Measurements from ENCODE around the gene ANKLE1. TPM values are rescaled to one million over a fixed set of nuclear protein-coding genes. Genes with fewer than 3 reads are reported as not detected.

ANKLE1 gene
- total RNA-seq, 1 experiment from 2014 or later, result 9.1 TPM

DNA sequence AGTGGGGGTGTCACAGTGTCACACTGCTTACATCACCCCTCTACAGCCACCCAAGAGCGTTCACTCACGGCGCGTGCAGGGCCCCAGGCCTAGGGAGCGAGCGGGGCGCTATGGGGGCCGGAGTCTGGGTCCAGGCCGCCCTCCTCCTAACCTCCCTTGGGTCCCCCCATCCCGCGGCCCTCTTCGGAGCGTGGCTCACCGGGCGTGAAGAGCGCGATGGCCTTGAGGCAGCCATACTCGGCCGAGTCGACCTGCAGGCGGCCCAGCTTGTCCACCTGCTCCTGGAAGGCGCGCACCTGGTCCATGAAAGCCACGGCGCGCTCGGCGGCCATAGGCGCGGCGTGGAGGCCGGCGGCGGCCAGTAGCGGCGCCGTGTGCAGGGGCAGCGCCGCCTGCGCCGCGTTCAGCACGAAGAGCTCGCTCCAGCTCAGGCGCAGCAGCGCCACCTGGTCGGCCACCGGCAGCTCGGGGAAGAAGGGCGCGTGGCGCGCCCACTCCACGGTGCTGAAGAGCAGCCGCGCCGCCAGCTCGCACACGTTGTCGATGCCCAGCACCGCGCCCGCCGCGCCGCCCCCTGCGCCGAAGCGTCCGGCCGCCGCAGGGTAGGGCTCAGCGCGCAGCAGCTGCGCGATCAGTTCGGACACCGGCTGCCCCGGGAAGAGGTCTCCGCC, 46.3 kb upstream of the ANKLE1 start (continued):
- TF ChIP-seq ZNF396 (CRISPR knock-in tag; IDR thresholded peaks at IDR 0.05; ENCODE audit: borderline replicate concordance) (no peak), ZNF121 (CRISPR knock-in tag; IDR thresholded peaks at IDR 0.05) (no peak), JAZF1 (CRISPR knock-in tag; IDR thresholded peaks at IDR 0.05) (no peak), RELA (CRISPR knock-in tag; IDR thresholded peaks at IDR 0.05; ENCODE audit: borderline replicate concordance) (peak; percentile 76; the same call in 1 of the 2 replicates), ZNF423 (CRISPR knock-in tag; IDR thresholded peaks at IDR 0.05) (no peak), ZNF138 (CRISPR knock-in tag; conservative IDR thresholded peaks at IDR 0.05) (0 out of 2 replicates have a peak, but pooled peaks have one; percentile 42), ETV6 (CRISPR knock-in tag; IDR thresholded peaks at IDR 0.05) (peak; percentile 37; the same call in 1 of the 2 replicates), ATF1 (CRISPR knock-in tag; IDR thresholded peaks at IDR 0.05) (no peak), MXD4 (CRISPR knock-in tag; IDR thresholded peaks at IDR 0.05; ENCODE audit: borderline replicate concordance) (no peak), ELF4 (CRISPR knock-in tag; IDR thresholded peaks at IDR 0.05; ENCODE audit: low read depth) (no peak), SP1 (CRISPR knock-in tag; conservative IDR thresholded peaks at IDR 0.05) (peak; percentile 55), TCF7 (CRISPR knock-in tag; IDR thresholded peaks at IDR 0.05; ENCODE audit: low read depth) (0 out of 2 replicates have a peak, but pooled peaks have one; percentile 74), IRF2 (CRISPR knock-in tag; IDR thresholded peaks at IDR 0.05; ENCODE audit: borderline replicate concordance, low read depth) (peak; percentile 79; the same call in 1 of the 2 replicates), FOXP1 (CRISPR knock-in tag; IDR thresholded peaks at IDR 0.05; ENCODE audit: borderline replicate concordance) (peak; percentile 97), KAT7 (CRISPR knock-in tag; IDR thresholded peaks at IDR 0.05; ENCODE audit: borderline replicate concordance) (peak; percentile 85; the same call in 1 of the 2 replicates), TEAD1 (CRISPR knock-in tag; IDR thresholded peaks at IDR 0.05) (no peak), CREM (CRISPR knock-in tag; IDR thresholded peaks at IDR 0.05) (no peak), HMGA2 (CRISPR knock-in tag; IDR thresholded peaks at IDR 0.05) (no peak)
- TF ChIP-seq, protein P1, sequence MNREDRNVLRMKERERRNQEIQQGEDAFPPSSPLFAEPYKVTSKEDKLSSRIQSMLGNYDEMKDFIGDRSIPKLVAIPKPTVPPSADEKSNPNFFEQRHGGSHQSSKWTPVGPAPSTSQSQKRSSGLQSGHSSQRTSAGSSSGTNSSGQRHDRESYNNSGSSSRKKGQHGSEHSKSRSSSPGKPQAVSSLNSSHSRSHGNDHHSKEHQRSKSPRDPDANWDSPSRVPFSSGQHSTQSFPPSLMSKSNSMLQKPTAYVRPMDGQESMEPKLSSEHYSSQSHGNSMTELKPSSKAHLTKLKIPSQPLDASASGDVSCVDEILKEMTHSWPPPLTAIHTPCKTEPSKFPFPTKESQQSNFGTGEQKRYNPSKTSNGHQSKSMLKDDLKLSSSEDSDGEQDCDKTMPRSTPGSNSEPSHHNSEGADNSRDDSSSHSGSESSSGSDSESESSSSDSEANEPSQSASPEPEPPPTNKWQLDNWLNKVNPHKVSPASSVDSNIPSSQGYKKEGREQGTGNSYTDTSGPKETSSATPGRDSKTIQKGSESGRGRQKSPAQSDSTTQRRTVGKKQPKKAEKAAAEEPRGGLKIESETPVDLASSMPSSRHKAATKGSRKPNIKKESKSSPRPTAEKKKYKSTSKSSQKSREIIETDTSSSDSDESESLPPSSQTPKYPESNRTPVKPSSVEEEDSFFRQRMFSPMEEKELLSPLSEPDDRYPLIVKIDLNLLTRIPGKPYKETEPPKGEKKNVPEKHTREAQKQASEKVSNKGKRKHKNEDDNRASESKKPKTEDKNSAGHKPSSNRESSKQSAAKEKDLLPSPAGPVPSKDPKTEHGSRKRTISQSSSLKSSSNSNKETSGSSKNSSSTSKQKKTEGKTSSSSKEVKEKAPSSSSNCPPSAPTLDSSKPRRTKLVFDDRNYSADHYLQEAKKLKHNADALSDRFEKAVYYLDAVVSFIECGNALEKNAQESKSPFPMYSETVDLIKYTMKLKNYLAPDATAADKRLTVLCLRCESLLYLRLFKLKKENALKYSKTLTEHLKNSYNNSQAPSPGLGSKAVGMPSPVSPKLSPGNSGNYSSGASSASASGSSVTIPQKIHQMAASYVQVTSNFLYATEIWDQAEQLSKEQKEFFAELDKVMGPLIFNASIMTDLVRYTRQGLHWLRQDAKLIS (CRISPR knock-in tag; IDR thresholded peaks at IDR 0.05; ENCODE audit: borderline replicate concordance), result no peak
- TF ChIP-seq, protein P2, sequence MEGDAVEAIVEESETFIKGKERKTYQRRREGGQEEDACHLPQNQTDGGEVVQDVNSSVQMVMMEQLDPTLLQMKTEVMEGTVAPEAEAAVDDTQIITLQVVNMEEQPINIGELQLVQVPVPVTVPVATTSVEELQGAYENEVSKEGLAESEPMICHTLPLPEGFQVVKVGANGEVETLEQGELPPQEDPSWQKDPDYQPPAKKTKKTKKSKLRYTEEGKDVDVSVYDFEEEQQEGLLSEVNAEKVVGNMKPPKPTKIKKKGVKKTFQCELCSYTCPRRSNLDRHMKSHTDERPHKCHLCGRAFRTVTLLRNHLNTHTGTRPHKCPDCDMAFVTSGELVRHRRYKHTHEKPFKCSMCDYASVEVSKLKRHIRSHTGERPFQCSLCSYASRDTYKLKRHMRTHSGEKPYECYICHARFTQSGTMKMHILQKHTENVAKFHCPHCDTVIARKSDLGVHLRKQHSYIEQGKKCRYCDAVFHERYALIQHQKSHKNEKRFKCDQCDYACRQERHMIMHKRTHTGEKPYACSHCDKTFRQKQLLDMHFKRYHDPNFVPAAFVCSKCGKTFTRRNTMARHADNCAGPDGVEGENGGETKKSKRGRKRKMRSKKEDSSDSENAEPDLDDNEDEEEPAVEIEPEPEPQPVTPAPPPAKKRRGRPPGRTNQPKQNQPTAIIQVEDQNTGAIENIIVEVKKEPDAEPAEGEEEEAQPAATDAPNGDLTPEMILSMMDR (IDR thresholded peaks at IDR 0.05), result no peak
- TF ChIP-seq, protein P3, sequence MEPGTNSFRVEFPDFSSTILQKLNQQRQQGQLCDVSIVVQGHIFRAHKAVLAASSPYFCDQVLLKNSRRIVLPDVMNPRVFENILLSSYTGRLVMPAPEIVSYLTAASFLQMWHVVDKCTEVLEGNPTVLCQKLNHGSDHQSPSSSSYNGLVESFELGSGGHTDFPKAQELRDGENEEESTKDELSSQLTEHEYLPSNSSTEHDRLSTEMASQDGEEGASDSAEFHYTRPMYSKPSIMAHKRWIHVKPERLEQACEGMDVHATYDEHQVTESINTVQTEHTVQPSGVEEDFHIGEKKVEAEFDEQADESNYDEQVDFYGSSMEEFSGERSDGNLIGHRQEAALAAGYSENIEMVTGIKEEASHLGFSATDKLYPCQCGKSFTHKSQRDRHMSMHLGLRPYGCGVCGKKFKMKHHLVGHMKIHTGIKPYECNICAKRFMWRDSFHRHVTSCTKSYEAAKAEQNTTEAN (CRISPR knock-in tag; IDR thresholded peaks at IDR 0.05), result peak; percentile 82; the same call in 1 of the 2 replicates
- TF ChIP-seq, protein P4, sequence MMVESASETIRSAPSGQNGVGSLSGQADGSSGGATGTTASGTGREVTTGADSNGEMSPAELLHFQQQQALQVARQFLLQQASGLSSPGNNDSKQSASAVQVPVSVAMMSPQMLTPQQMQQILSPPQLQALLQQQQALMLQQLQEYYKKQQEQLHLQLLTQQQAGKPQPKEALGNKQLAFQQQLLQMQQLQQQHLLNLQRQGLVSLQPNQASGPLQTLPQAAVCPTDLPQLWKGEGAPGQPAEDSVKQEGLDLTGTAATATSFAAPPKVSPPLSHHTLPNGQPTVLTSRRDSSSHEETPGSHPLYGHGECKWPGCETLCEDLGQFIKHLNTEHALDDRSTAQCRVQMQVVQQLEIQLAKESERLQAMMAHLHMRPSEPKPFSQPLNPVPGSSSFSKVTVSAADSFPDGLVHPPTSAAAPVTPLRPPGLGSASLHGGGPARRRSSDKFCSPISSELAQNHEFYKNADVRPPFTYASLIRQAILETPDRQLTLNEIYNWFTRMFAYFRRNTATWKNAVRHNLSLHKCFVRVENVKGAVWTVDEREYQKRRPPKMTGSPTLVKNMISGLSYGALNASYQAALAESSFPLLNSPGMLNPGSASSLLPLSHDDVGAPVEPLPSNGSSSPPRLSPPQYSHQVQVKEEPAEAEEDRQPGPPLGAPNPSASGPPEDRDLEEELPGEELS (CRISPR knock-in tag; IDR thresholded peaks at IDR 0.05), result peak; percentile 57; the same call in 1 of the 2 replicates
- TF ChIP-seq, protein P5, sequence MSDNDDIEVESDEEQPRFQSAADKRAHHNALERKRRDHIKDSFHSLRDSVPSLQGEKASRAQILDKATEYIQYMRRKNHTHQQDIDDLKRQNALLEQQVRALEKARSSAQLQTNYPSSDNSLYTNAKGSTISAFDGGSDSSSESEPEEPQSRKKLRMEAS (CRISPR knock-in tag; IDR thresholded peaks at IDR 0.05), result peak; percentile 63; the same call in 1 of the 2 replicates
- TF ChIP-seq, protein P6, sequence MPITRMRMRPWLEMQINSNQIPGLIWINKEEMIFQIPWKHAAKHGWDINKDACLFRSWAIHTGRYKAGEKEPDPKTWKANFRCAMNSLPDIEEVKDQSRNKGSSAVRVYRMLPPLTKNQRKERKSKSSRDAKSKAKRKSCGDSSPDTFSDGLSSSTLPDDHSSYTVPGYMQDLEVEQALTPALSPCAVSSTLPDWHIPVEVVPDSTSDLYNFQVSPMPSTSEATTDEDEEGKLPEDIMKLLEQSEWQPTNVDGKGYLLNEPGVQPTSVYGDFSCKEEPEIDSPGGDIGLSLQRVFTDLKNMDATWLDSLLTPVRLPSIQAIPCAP (CRISPR knock-in tag; IDR thresholded peaks at IDR 0.05), result no peak
- TF ChIP-seq, protein P7, sequence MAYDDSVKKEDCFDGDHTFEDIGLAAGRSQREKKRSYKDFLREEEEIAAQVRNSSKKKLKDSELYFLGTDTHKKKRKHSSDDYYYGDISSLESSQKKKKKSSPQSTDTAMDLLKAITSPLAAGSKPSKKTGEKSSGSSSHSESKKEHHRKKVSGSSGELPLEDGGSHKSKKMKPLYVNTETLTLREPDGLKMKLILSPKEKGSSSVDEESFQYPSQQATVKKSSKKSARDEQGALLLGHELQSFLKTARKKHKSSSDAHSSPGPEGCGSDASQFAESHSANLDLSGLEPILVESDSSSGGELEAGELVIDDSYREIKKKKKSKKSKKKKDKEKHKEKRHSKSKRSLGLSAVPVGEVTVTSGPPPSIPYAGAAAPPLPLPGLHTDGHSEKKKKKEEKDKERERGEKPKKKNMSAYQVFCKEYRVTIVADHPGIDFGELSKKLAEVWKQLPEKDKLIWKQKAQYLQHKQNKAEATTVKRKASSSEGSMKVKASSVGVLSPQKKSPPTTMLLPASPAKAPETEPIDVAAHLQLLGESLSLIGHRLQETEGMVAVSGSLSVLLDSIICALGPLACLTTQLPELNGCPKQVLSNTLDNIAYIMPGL (CRISPR knock-in tag; IDR thresholded peaks at IDR 0.05), result peak; percentile 96; the same call in 1 of the 2 replicates
- TF ChIP-seq, protein P8, sequence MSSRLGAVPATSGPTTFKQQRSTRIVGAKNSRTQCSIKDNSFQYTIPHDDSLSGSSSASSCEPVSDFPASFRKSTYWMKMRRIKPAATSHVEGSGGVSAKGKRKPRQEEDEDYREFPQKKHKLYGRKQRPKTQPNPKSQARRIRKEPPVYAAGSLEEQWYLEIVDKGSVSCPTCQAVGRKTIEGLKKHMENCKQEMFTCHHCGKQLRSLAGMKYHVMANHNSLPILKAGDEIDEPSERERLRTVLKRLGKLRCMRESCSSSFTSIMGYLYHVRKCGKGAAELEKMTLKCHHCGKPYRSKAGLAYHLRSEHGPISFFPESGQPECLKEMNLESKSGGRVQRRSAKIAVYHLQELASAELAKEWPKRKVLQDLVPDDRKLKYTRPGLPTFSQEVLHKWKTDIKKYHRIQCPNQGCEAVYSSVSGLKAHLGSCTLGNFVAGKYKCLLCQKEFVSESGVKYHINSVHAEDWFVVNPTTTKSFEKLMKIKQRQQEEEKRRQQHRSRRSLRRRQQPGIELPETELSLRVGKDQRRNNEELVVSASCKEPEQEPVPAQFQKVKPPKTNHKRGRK (CRISPR knock-in tag; IDR thresholded peaks at IDR 0.05; ENCODE audit: borderline replicate concordance), result no peak

Measured in WTC11 (cell line).